GM18505 (cell line): Measurements from ENCODE around the gene JPT1.
"Not testable (repeated sequence)": the region's sequence is repeated elsewhere in the genome, so short reads cannot be mapped to it uniquely, and the experiment has no call there.

Source experiments
- ATAC-seq: cut with Tn5 transposase; IDR thresholded peaks from one replicate; pipeline ENCODE4 v1.9.1; 2021; ENCODE audit not compliant: unreplicated experiment
- POLR2A ChIP-seq: IDR thresholded peaks from 4 replicates; pipeline ENCODE4 v1.6.1; 2011; ENCODE audit warnings: borderline replicate concordance; ENCODE audit not compliant: insufficient read depth, insufficient read length; ENCODE audit errors: extremely low read depth

The JPT1 gene

DNA sequence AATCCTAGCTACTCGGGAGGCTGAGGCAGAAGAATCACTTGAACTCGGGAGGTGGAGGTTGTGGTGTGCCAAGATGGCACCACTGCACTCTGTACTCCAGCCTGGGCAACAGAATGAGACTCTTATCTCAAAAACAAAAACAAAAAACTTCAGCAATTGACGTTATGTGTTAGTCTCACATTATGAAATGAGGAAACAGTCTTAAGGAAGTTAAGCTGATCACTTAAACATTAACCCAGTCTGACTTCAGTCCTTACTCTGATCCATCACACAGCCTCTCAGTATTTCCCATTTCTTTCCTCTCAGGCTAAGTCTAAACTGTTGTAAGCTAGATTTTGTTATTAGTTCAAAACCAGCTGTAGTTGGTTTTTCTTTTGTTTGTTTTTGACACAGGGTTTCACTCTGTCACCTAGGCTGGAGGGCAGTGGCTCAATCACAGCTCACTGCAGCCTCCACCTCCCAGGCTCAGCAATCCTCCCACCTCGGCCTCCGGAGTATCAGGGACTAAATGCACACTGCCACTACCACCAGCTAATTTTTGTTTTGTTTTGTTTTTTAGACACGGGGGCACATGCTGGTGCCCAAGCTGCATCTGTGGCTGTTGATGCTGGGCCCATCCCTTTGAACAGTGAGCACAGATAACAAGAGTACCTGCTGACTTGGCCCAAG is 6.3 kb downstream of the JPT1 start:
- ATAC-seq: no peak
- TF ChIP-seq POLR2A: no peak

GRCh38 chr17:75146592-75146991 is 7.7 kb downstream of the JPT1 start:
- ATAC-seq: no peak
- TF ChIP-seq POLR2A: no peak

DNA sequence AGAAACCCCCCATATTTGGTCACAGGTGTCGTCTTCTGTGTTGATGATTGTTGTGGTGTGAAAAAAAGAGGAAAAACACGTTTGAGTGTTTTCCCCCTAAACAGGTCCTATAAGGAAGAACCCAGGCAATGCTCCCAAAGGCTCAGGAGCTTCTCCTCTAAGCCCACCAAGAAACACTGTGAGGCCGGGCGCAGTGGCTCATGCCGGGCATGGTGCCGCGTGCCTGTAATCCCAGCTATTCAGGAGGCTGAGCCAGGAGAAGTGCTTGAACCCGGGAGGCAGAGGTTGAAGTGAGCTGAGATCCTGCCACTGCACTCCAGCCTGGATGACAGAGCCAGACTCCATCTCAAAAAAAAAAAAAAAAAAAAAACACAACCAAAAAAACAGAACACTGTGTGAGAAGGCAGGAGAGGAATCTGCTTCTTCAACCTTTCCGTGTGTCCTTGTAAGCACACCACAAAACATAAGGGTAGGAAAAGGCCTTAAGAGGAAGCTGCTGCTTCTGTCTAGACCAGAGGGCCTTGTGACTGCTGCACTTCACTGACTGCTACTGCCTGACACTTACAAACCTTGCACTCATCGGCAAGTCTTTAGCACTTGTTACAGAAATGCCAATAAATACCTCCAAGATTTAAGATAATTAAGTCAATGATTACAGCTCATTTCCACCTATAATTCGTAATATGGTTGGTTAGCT is 9.3 kb downstream of the JPT1 start:
- ATAC-seq: no peak
- TF ChIP-seq POLR2A: no peak

DNA sequence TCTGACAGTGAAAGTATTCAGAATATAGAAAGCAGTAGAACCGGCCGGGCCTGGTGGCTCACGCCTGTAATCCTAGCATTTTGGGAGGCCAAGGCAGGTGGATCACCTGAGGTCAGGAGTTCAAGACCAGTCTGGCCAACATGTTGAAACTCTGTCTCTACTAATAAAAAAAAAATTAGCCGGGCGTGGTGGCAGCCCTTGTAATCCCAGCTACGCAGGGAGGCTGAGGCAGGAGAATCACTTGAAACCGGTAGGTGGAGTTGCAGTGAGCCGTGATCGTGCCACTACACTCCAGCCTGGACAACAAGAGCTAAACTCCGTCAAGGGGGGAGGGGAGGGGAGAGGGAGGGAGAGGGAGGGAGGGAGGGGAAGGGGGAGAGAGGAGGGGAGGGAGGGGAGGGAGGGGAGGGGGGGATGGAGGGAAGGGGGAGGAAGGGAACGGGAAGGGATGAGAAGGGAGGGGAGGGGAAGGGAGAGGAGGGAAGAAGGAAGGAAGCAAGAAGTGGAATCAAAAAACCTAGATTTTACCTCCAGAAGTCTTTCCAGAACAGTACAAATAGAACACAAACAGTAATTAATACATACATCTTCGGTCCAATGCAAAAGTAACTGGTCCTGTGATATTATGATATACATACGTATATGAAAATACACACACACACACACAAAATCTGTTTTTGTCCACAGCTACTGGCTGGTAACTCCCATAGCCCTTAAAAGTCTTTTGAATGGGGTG is 11.9 kb downstream of the JPT1 start:
- TF ChIP-seq POLR2A: no peak
- ATAC-seq: no peak

DNA sequence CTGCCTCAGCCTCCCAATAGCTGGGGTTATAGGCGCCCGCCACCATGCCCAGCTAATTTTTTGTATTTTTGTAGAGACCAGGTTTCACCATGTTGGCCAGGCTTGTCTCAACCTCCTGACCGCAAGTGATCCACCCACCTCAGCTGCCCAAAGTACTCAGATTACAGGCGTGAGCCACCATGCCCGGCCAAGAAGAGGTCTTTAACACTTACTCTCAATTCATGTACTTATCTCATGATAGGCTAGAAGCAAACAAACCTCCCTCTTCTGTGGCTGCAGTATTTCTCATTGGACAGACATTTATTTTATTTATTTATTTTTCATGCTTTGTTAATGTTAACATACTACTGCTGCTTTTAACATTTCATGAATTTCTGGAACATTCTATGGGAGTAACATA is 15.8 kb downstream of the JPT1 start:
- no peak for ATAC-seq
- TF ChIP-seq POLR2A: no peak

DNA sequence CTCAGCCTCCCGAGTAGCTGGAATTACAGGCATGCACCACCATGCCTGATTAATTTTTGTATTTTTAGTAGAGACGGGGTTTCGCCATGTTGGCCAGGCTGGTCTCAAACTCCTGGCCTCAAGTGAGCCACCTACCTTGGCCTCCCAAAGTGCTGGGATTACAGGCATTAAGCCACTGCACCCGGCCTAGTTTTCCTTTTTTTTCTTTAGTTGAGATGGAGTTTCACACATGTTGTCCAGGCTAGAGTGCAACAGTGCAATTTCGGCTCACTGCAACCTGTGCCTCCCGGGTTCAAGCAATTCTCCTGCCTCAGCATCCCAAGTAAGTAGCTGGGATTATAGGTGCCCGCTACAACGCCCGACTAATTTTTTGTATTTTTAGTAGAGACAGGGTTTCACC is 16.6 kb downstream of the JPT1 start:
- ATAC-seq: not testable (repeated sequence)

DNA sequence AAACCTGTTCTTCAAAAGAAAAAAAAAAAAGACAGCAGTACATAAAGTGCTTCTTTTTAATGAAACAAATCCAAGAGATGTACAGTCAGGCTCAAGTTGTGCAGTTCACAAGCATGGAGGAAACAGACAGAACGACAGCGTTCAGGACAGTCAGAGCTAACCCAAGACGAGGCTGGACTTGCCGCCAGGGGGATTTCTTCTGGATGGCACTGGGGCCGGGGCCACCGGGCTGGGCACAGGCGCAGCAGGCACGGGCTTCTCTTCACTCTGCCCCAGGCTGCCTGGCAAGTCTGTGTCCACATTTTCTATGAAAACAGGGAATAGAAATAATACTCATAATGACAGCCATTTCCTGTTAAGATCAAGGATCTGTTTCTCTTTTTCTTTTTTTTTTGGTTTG is 18.4 kb downstream of the JPT1 start:
- no peak for TF ChIP-seq POLR2A
- ATAC-seq: no peak

DNA sequence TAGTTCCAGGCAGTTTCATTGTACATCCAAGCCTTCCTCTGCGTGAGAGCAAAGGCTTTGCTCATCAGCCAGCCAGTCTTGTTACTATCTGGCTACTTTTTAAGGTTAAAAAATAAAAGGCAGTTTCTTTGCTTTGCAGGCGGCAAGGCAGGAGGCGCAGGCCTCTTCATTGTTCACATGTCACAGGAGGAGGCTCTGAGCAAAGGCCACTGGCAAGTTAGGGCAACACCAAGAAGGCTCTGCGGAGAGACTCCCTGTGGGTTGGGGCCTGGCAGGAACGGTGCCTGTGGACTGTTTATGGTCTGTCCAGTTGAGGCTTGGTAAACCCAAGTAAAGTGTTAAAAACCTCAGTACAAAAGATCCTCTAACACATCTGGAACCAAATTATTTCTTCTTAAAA is 18.9 kb downstream of the JPT1 start:
- no peak for TF ChIP-seq POLR2A
- ATAC-seq: no peak

DNA sequence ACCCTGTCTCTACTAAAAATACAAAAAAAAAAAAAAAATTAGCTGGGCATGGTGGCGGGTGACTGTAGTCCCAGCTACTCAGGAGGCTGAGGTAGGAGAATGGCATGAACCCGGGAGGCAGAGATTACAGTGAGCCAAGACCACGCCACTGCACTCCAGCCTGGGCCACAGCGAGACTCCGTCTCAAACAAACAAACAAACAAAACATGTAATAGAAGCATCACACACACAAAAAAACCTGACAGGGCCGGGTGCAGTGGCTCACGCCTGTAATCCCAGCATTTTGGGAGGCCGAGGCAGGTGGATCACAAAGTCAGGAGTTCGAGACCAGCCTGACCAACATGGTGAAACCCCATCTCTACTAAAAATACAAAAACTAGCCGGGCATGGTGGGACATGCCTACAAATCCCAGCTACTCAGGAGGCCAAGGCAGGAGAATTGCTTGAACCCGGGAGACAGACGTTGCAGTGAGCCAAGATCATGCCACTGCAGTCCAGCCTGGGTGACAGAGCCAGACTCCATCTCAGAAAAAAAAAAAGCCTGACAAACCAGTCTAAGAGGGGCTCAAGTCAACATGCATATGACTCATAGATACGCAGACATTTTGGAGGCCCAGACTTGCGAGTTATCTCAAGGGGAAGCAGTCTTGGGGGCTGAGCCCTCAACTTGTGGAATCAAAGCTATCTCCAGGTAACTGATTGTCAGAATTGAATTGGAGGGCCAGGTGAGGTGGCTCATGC is 20.5 kb downstream of the JPT1 start:
- ATAC-seq: not testable (repeated sequence)

GRCh38 chr17:75133001-75133400 is 21.3 kb downstream of the JPT1 start:
- no peak for ATAC-seq
- TF ChIP-seq POLR2A: no peak

- ATAC-seq: not testable (repeated sequence)
These were observed 22.0 kb downstream of the JPT1 start for GRCh38 chr17:75132018-75133000.

DNA sequence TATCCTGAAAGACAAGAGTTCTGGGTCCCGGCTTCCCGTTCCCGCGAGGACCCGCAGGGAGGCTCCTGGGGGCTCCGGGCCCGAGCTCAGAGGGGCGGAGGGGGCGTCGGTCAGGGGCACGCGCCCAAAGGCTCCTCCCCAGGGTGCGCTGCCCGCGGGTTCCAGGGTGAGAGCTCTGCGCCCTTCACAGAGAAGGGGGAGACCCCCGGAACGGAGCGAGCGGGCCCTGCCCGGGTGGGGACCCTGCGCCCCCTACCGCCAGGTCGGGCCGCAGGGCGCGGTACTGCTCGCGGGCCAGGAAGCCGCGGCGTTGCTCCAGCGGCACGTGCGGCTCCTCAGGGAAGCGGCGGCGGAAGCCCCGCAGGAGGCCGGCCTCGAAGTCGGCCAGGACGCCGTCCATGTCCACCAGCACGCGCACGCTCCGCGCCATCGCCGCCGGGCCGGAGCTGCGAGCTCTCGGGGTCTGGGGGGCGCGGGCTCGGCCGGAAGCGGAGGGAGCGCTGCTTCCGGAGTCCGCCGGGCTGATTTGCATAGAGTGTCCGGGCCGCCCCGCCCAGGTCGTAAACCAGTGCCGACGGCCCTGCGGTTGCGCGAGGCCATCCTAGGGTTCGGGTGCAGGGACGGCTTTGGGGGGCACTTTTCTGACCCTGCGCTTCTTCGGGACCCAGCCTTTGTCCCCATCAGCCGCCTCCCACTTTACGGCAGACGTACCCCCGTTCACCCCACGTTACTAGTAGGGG is 22.9 kb downstream of the JPT1 start, which contains the start of gene NT5C:
TSS of gene NT5C (minus strand) at position 465 of the 740 bp plus-strand sequence. CDS start at position 430, 35 bp downstream.
- peak; percentile 92 for TF ChIP-seq POLR2A

More for the DNA sequence above, 22.9 kb downstream of the JPT1 start, which contains the start of gene NT5C:
- peak; percentile 79 for ATAC-seq
